IMR-90 (cell line): ENCODE data around the gene ABHD17A.

ENCODE experiments used
- BHLHE40 ChIP-seq: fragments of 150-350 bp; IDR thresholded peaks from 2 replicates; pipeline ENCODE4 v1.6.1; 2016; ENCODE audit warnings: mild to moderate bottlenecking, low read depth, low read length
- CEBPB ChIP-seq: IDR thresholded peaks from 2 replicates; pipeline ENCODE4 v1.6.1; 2012; ENCODE audit warnings: low read depth, low read length, improper control_type of control experiment
- FOS ChIP-seq: fragments of 150-350 bp; IDR thresholded peaks from 2 replicates; pipeline ENCODE4 v1.6.1; 2016; ENCODE audit warnings: low read depth, low read length
- MAFK ChIP-seq: IDR thresholded peaks from 2 replicates; pipeline ENCODE4 v1.6.1; 2012; ENCODE audit warnings: low read depth, low read length, improper control_type of control experiment
- MAZ ChIP-seq: IDR thresholded peaks from 2 replicates; pipeline ENCODE4 v1.6.1; 2012; ENCODE audit warnings: low read depth, mild to moderate bottlenecking, low read length, improper control_type of control experiment, moderate library complexity, borderline replicate concordance
- MXI1 ChIP-seq: IDR thresholded peaks from 2 replicates; pipeline ENCODE4 v1.6.1; 2012; ENCODE audit warnings: low read depth, mild to moderate bottlenecking, low read length, moderate library complexity, borderline replicate concordance
- POLR2A ChIP-seq: IDR thresholded peaks from 2 replicates; pipeline ENCODE4 v1.6.1; 2012; ENCODE audit warnings: mild to moderate bottlenecking, low read depth, low read length
- RAD21 ChIP-seq: IDR thresholded peaks from 2 replicates; pipeline ENCODE4 v1.6.1; 2012; ENCODE audit warnings: low read length, improper control_type of control experiment
- RCOR1 ChIP-seq: IDR thresholded peaks from 2 replicates; pipeline ENCODE4 v1.6.1; 2012; ENCODE audit warnings: mild to moderate bottlenecking, low read length, improper control_type of control experiment; ENCODE audit not compliant: insufficient replicate concordance
- RFX5 ChIP-seq: IDR thresholded peaks from 2 replicates; pipeline ENCODE4 v1.8.0; 2012; ENCODE audit warnings: low read depth, mild to moderate bottlenecking, low read length, moderate library complexity
- SMC3 ChIP-seq: fragments of 150-350 bp; IDR thresholded peaks from 2 replicates; pipeline ENCODE4 v1.6.1; 2016; ENCODE audit warnings: low read depth, mild to moderate bottlenecking, antibody characterized with exemption, low read length, moderate library complexity
- TF ChIP-seq, protein P1 (sequence below): fragments of 150-350 bp; IDR thresholded peaks from 2 replicates; pipeline ENCODE4 v1.6.1; 2017; ENCODE audit warnings: mild to moderate bottlenecking, antibody characterized with exemption, low read length, low read depth
- TF ChIP-seq, protein P2 (sequence below): fragments of 150-350 bp; IDR thresholded peaks from 2 replicates; pipeline ENCODE4 v1.6.1; 2016; ENCODE audit warnings: low read depth, mild to moderate bottlenecking, low read length, moderate library complexity, borderline replicate concordance
- TF ChIP-seq, protein P3 (sequence below): conservative IDR thresholded peaks from 2 replicates; pipeline ENCODE4 v1.5.1; 2012; ENCODE audit warnings: mild to moderate bottlenecking, low read depth, low read length, improper control_type of control experiment

DNA sequence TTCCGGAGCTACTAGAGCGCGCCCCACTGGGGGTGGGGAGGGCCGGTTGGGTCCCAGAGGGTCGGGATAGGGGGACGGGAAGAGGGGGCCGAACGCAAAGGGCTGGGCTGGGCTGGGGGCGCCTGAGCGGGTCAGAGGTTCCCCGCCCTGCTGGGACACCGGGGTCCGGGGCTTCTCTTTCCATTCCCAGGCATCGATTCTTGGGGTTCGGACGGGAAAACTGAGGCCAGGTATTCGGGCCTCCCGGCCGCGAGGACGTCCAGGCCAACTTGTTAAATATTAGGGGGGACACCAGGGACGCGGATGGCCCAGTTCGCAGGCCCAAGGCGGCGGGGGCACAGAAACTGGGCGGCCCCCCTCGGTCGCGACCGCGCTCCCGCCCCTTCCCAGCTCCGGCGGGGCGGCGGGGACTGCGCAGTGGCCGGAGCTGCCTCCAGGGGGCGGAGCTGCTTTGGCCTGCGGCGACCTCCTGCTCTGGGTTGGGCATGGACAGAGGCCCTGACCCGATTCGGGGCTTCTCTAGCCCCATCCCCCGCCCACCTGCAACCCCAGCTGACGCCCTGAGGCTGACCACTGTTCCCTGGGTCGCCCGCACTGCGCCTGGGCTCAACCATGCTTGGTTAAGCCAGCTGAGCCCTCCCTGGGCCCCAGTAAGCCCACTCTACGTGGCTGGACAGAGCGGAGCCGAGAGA lies 20.7 kb downstream of the ABHD17A start:
- TF ChIP-seq, protein P1, sequence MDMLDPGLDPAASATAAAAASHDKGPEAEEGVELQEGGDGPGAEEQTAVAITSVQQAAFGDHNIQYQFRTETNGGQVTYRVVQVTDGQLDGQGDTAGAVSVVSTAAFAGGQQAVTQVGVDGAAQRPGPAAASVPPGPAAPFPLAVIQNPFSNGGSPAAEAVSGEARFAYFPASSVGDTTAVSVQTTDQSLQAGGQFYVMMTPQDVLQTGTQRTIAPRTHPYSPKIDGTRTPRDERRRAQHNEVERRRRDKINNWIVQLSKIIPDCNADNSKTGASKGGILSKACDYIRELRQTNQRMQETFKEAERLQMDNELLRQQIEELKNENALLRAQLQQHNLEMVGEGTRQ, result no peak
- TF ChIP-seq POLR2A (peak; percentile 34; the same call in 1 of the 2 replicates), SMC3 (0 out of 2 replicates have a peak, but pooled peaks have one; percentile 34), FOS (no peak), CEBPB (no peak), MAZ (peak; percentile 80), RFX5 (no peak), RAD21 (peak; percentile 46), RCOR1 (no peak), MXI1 (no peak), MAFK (no peak), BHLHE40 (no peak)
- TF ChIP-seq, protein P2, sequence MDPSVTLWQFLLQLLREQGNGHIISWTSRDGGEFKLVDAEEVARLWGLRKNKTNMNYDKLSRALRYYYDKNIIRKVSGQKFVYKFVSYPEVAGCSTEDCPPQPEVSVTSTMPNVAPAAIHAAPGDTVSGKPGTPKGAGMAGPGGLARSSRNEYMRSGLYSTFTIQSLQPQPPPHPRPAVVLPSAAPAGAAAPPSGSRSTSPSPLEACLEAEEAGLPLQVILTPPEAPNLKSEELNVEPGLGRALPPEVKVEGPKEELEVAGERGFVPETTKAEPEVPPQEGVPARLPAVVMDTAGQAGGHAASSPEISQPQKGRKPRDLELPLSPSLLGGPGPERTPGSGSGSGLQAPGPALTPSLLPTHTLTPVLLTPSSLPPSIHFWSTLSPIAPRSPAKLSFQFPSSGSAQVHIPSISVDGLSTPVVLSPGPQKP, result no peak
- TF ChIP-seq, protein P3, sequence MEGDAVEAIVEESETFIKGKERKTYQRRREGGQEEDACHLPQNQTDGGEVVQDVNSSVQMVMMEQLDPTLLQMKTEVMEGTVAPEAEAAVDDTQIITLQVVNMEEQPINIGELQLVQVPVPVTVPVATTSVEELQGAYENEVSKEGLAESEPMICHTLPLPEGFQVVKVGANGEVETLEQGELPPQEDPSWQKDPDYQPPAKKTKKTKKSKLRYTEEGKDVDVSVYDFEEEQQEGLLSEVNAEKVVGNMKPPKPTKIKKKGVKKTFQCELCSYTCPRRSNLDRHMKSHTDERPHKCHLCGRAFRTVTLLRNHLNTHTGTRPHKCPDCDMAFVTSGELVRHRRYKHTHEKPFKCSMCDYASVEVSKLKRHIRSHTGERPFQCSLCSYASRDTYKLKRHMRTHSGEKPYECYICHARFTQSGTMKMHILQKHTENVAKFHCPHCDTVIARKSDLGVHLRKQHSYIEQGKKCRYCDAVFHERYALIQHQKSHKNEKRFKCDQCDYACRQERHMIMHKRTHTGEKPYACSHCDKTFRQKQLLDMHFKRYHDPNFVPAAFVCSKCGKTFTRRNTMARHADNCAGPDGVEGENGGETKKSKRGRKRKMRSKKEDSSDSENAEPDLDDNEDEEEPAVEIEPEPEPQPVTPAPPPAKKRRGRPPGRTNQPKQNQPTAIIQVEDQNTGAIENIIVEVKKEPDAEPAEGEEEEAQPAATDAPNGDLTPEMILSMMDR, result peak; percentile 70
